NCI-H1048 (cell line): Measurements from ENCODE around the gene EIF5A.

ENCODE experiments used
- DNase-seq: peaks from one replicate; lab custom pipeline; 2025; lab: John Stamatoyannopoulos, UW

Gene EIF5A

GRCh38 chr17:7285679-7286078 is 21.7 kb upstream of the EIF5A start:
- no peak for DNase-seq

GRCh38 chr17:7289256-7290032 is 18.0 kb upstream of the EIF5A start:
- no peak for DNase-seq

- DNase-seq: no peak
These were observed 17.3 kb upstream of the EIF5A start for GRCh38 chr17:7290166-7290565.

- DNase-seq: no peak
These were observed 16.7 kb upstream of the EIF5A start for GRCh38 chr17:7290685-7291084.

- no peak for DNase-seq
These were observed 15.2 kb upstream of the EIF5A start for GRCh38 chr17:7292194-7292593.

- DNase-seq: no peak
These were observed 14.7 kb upstream of the EIF5A start for GRCh38 chr17:7292729-7293128.

GRCh38 chr17:7293159-7293558 is 14.3 kb upstream of the EIF5A start:
- DNase-seq: no peak

- no peak for DNase-seq
These were observed 13.4 kb upstream of the EIF5A start for GRCh38 chr17:7293816-7294613.

GRCh38 chr17:7294614-7295153 is 12.7 kb upstream of the EIF5A start, which contains the start of gene YBX2:
TSS of gene YBX2 (minus strand) at chr17:7294639. CDS start at chr17:7294500, 139 bp downstream.
- peak; percentile 94 for DNase-seq

- DNase-seq: no peak
These were observed 11.9 kb upstream of the EIF5A start for GRCh38 chr17:7295230-7296180.

GRCh38 chr17:7296189-7296861 is 11.1 kb upstream of the EIF5A start:
- peak; percentile 21 for DNase-seq

GRCh38 chr17:7304179-7304578 is 3.2 kb upstream of the EIF5A start:
- DNase-seq: no peak

GRCh38 chr17:7307686-7308624 is 527 bp downstream of the EIF5A start:
- no peak for DNase-seq

- DNase-seq: peak; percentile 70
These were observed 1.4 kb downstream of the EIF5A start for GRCh38 chr17:7308625-7309433.

GRCh38 chr17:7309628-7310027 is 2.2 kb downstream of the EIF5A start:
- no peak for DNase-seq

- no peak for DNase-seq
These were observed 3.8 kb downstream of the EIF5A start for GRCh38 chr17:7311110-7311705.

- DNase-seq: no peak
These were observed 5.1 kb downstream of the EIF5A start for GRCh38 chr17:7312432-7313087.
